Panc1 (cell line): ENCODE data around the gene KCNRG. TPM values are rescaled to one million over a fixed set of nuclear protein-coding genes. Genes with fewer than 3 reads are reported as not detected.

ENCODE experiments used
- ATAC-seq: fragments of 200-7000 bp; cut with Tn5 transposase; 2 replicates; pipeline ENCODE4 v1.9.1; 2020; ENCODE audit warnings: mild to moderate bottlenecking, moderate library complexity
- BruUV-seq: library from RNA; stranded (reverse); fragments of 400-500 nt; replicated peaks from 2 replicates; lab custom pipeline; 2021; lab: Mats Ljungman, UMichigan
- CTCF ChIA-PET: fragments of 300-600 bp; sonication (Branson Sonifier 250); formaldehyde crosslinking; loops from one replicate; lab custom pipeline; 2022; ENCODE audit warnings: antibody characterized with exemption; lab: Charles Lee
- POLR2A ChIA-PET: fragments of 300-600 bp; sonication (Branson Sonifier 250); formaldehyde crosslinking; loops from one replicate; lab custom pipeline; 2022; ENCODE audit warnings: antibody characterized with exemption; lab: Charles Lee
- DNase-seq: peaks from one replicate; pipeline ENCODE4 v3.0.0-alpha.2; 2010; ENCODE audit warnings: low read depth, low spot score
- H3K27ac ChIP-seq: 2 replicates; pipeline ENCODE4 v1.5.1; 2011; ENCODE audit warnings: mild to moderate bottlenecking, low read length, inconsistent platforms
- H3K27me3 ChIP-seq: fragments of 200-500 bp; sonication (Bioruptor generic); 2 replicates; pipeline ENCODE4 v1.6.0; 2014; ENCODE audit warnings: low read length, inconsistent platforms; ENCODE audit not compliant: control insufficient read depth, insufficient read depth
- H3K36me3 ChIP-seq: fragments of 200-500 bp; sonication (Bioruptor generic); 2 replicates; pipeline ENCODE4 v1.5.1; 2014; ENCODE audit warnings: inconsistent platforms, mild to moderate bottlenecking, low read length, moderate library complexity; ENCODE audit not compliant: control insufficient read depth, insufficient read depth
- H3K4me1 ChIP-seq: 2 replicates; pipeline ENCODE4 v1.5.1; 2011; ENCODE audit warnings: inconsistent platforms, mild to moderate bottlenecking, low read length, moderate library complexity; ENCODE audit not compliant: control insufficient read depth, insufficient read depth
- H3K4me3 ChIP-seq, 2 experiments: 2 replicates each; pipeline ENCODE4 v1.5.1; 2011 to 2012; ENCODE audit warnings: low read depth in 2 of 2, low read length in 2 of 2, mild to moderate bottlenecking in 2 of 2, inconsistent platforms in 1 of 2, moderate library complexity in 1 of 2
- H3K9me3 ChIP-seq: fragments of 200-500 bp; sonication (Bioruptor generic); 2 replicates; pipeline ENCODE4 v1.5.1; 2014; ENCODE audit warnings: low read depth, mild to moderate bottlenecking, inconsistent platforms, low read length, moderate library complexity; ENCODE audit not compliant: control insufficient read depth, insufficient read depth
- CTCF ChIP-seq: fragments of 450-650 bp; IDR thresholded peaks from 2 replicates; pipeline ENCODE4 v1.5.1; 2017; ENCODE audit warnings: mild to moderate bottlenecking
- POLR2AphosphoS5 ChIP-seq: IDR thresholded peaks from 2 replicates; pipeline ENCODE4 v1.6.1; 2012; ENCODE audit warnings: mild to moderate bottlenecking, low read depth, low read length, moderate library complexity
- REST ChIP-seq, 2 experiments: IDR thresholded peaks; 2 replicates each; pipeline ENCODE4 v1.6.1; 2011 to 2012; ENCODE audit warnings: low read depth in 2 of 2, control low read depth in 1 of 2, low read length in 1 of 2, mild to moderate bottlenecking in 1 of 2, moderate library complexity in 1 of 2; ENCODE audit not compliant: insufficient read depth in 1 of 2
- SIN3A ChIP-seq: IDR thresholded peaks from 2 replicates; pipeline ENCODE4 v1.6.1; 2012; ENCODE audit warnings: low read depth, mild to moderate bottlenecking, low read length, moderate library complexity, borderline replicate concordance; ENCODE audit not compliant: insufficient read depth
- TCF7L2 ChIP-seq: IDR thresholded peaks from 2 replicates; pipeline ENCODE4 v1.6.1; 2011; ENCODE audit warnings: mild to moderate bottlenecking, low read depth, low read length, inconsistent platforms
- in situ Hi-C: cut with HindIII; loops from 2 replicates; pipeline ENCODE4 v1.10.0; 2016; ENCODE audit warnings: low sequenced_read_pairs, low pct_unique_long_range_greater_than_20kb
- intact Hi-C: fragments of 100-400 bp; cut with micrococcal nuclease; formaldehyde crosslinking; loops from one replicate; pipeline ENCODE4 v1.10.0; 2022; ENCODE audit not compliant: unreplicated experiment
- total RNA-seq: library from RNA; stranded (reverse); gene quantifications from one replicate; pipeline ENCODE4 v1.2.1, GENCODE V29; 2021; ENCODE audit not compliant: unreplicated experiment

KCNRG gene
- total RNA-seq, 1 experiment from 2014 or later: 0.31 TPM

- ATAC-seq (no peak), DNase-seq (no peak)
- Histone ChIP-seq H3K36me3 (no peaks in the 10 kb centered on the region; the same call in 1 of the 2 replicates), H3K9me3 (no peaks in the 10 kb centered on the region), H3K27me3 (no peaks in the 10 kb centered on the region), H3K27ac (no peak overlapping the region), H3K4me3 (no peak overlapping the region), H3K4me1 (peaks cover 9% of the 10 kb centered on the region)
- intact Hi-C loops (no loop called here), in situ Hi-C loops (no loop called here)
- no TSS peak for BruUV-seq
- POLR2A ChIA-PET: no interaction called here
- TF ChIP-seq REST (IDR thresholded peaks at IDR 0.05; ENCODE audit: insufficient read depth in 1 of 2, low read depth in 2 of 2, low read length in 1 of 2): no peak
- TF ChIP-seq TCF7L2: no peak
- TF ChIP-seq POLR2AphosphoS5: no peak
- no peak for TF ChIP-seq SIN3A
- no peak for TF ChIP-seq CTCF
- CTCF ChIA-PET: no interaction called here
These were observed 2.7 kb upstream of the KCNRG start for GRCh38 chr13:50012396-50013169.

GRCh38 chr13:50014386-50014785 lies 858 bp upstream of the KCNRG start:
- intact Hi-C loops: no loop called here
- no peak for TF ChIP-seq CTCF
- TF ChIP-seq TCF7L2: no peak
- no peak for TF ChIP-seq SIN3A
- TF ChIP-seq POLR2AphosphoS5: no peak
- DNase-seq (no peak), ATAC-seq (no peak)
- ChIA-PET CTCF (interaction anchor here (0.6 kb wide), 1 partner anchor 12 kb away, joined by 3 read pairs; no protein-coding TSS in a partner anchor), POLR2A (interaction anchor here (0.6 to 0.7 kb wide), 2 partner anchors 17 to 220 kb away, joined by 5 to 6 read pairs; partner anchors contain the start of gene TRIM13)
- H3K27ac ChIP-seq: no peak overlapping the region
- peaks cover 9% of the 10 kb centered on the region for H3K4me1 ChIP-seq
- in situ Hi-C loops: no loop called here
- no peaks in the 10 kb centered on the region; the same call in 1 of the 2 replicates for H3K36me3 ChIP-seq
- no peaks in the 10 kb centered on the region for H3K27me3 ChIP-seq
- no peak overlapping the region for H3K4me3 ChIP-seq
- BruUV-seq: no TSS peak
- H3K9me3 ChIP-seq: no peaks in the 10 kb centered on the region
